ENCODE data around the gene ALDOC.

Gene ALDOC

DNA sequence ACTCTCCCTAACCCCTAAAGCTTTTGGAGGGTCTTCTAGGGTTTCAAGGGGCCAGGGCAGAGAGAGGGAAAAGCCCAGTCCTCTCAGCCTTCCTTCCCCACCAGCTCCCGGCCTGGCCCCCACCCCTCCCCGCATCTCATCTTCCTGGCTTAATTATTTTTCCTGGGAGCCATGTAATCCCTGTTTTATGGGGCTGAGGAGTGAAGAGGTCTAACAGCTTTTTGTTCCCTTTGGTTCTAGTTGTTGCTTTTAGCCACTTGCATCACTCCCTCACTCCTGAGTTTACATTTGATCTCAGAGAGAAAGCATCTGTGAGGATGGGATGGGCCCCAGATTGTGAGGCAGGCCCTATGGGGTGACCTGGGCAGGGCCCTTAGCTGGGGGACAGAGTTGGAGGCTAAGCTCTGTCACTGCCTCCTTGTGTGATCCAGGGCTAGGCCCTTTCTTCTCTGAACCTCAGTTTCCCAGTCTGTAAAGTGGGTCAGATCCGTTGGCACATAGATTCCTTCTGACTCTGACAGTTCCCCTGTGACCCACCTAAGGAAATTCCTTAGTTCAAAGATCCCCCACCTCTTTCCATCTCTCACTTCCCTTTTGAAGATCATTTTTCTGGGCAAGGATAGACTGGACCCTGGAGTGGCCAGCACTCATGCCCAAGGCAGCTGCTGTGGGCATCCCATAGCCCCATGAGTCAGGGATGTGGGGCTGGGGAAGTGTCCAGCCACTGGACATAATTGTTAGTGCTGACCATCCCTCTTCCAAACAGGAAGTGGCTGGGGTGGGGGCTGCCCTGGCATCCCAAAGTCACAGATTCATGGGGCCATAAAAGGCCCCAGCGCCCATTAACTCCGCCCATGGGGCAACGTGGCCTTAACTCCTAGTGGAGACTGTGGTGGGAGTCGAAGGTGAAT, 44.4 kb downstream of the ALDOC start:
- DNase-seq (ENCODE audit: low read depth), result no peak

DNA sequence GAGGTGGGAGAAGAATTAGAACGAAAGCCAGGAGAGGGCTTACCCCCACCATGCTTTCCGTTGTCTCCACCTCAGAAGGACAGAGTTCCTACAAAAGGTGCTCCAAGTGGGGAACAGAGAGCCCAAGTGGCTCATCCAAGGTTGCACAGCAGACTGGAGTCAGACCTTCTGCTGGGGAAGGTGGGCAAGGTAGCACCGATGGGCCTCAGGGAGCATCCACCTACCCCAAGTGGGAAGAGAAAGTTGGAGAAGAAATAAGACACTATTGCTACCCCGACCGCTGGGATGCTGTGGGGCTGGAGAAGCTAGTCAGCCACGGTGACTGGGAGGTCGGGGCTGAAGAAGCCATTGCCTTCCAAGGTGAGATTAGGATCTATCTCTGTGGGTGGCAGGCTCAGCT, 45.8 kb downstream of the ALDOC start:
- no peak for DNase-seq (ENCODE audit: low read depth)

DNA sequence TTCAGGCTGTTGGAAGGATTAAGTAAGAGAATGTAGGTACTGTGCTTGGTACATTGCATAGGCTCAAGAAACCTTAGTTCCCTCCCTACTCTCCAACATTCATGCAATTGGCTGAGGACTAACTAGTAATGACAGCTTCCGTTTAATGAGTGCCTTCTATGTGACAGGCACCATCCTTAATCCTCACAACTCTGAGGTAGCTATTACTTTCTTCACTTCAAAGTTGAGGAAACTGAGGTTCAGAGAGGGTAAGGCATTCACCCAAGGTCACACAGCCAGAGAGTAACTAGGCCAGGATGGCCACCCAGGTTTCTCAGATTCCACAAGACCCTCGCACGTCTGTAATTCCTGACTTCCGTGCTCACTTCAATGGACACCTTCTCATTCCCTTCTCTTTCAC, 46.4 kb downstream of the ALDOC start:
- no peak for DNase-seq (ENCODE audit: low read depth)

DNA sequence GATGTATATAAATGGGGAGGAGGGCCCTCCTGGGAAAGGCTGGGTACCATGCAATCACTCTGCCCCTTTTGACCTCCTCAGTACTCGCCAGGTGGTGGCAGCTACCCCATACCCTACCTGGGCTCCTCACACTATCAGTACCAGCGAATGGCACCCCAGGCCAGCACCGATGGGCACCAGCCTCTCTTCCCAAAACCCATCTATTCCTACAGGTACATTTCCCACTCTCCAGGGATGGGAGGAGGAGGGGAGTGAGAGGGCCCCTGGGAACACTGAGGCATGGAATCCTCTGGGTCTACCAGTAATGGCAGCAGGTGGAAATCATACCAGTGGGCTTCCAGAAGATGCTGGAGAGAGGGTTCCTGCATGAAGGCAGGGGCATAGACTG, 47.7 kb downstream of the ALDOC start:
- DNase-seq (ENCODE audit: low read depth), result no peak

GRCh38 chr17:28528327-28529012, 48.2 kb downstream of the ALDOC start:
- no peak for DNase-seq (ENCODE audit: low read depth)

DNA sequence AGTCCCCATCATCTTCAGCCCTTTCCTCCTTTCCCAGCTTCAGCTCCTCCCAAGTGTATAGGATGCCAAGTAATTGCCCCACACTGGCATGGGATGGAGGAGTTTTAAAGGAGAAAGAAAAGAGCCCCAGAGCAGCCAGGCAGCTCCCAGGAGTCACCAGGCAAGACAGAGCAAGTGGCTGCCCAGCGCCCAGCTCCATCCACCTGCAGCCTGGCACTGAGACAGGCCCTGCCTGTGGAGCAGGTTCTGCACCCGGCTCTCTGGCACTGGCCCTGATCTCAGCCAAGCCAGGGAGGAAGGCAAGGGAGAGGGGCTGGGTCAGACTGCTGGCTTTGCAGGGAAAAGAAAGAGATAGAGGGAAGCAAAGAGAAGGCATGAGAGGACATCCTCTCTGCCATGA, 48.8 kb downstream of the ALDOC start:
- no peak for DNase-seq (ENCODE audit: low read depth)

DNA sequence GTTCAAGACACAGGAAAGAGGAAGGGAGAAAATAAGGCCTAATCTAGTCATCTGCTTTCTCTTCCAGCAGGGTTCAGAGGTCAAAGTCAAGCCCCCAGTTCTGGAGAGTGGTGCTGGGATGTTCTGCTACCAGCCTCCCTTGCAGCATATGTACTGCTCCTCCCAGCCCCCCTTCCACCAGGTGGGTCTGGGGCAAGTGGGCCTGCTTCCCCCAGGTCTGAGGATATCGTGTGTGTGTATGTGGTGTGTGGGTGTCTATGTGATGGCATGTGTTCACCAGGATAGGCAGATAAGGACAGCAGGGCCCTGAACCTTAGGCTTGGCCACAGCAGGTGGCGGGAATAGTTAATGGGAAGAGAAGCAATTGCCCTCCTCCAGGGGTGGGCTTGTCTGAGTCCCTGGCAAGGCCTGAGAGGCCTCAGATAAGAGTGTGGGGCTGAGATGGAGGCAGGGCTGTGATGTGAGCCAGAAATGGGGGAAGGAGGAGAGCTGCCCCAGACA, 49.5 kb downstream of the ALDOC start:
- DNase-seq (ENCODE audit: low read depth), result no peak

- no peak for DNase-seq (ENCODE audit: low read depth)
Measured at GRCh38 chr17:28526381-28526780, 50.3 kb downstream of the ALDOC start.

DNA sequence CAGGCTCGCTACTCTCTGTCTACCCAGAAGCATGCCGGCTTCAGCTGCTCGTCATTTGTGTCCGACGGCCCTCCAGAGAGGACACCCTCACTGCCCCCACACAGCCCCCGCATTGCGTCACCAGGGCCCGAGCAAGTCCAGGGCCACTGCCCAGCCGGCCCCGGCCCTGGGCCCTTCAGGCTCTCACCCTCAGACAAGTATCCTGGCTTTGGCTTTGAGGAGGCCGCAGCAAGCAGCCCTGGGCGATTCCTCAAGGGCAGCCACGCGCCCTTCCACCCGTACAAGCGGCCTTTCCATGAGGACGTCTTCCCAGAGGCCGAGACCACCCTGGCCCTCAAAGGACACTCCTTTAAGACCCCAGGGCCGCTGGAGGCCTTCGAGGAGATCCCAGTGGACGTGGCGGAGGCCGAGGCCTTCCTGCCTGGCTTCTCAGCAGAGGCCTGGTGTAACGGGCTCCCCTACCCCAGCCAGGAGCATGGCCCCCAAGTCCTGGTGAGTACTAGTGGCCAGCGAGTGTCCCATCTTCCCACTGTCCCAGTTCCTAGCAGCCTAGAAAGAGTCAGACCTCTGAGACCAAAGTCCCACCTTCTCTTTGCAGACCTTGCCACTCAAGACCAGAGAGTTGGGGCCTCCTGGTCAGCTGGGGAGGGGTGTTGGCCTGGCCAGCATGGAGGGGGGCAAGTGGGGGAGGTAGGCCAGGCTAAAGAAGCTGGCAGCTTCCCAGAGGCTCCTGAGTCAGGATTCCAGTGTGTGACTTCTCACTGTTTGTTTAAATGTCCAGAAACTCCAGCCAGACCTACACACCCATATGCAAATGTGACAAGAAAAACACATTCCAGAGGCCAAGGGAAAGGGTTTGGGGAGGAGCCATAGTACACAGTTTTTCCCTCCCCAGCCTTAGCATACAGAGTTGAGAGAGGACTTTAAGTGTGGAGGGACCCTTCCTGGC, 51.9 kb downstream of the ALDOC start:
- no peak for DNase-seq (ENCODE audit: low read depth)

DNA sequence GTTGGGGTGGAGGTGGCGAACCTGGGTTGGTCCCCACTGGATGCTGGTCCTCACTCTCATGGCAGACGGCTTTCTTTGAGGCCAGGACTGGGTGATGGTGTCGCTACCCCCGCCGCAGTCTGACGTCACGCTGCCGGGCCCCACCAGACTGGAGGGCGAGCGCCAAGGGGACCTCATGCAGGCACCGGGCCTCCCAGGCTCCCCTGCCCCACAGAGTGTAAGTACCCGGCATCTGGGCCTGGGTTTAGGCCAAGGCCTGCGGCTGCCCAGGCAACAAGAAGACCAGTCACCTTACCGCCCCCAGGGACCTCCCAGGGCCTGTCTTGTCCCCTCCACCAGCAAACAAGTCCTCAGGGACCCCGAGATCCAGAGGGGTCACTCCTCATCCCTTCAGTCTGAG, 52.8 kb downstream of the ALDOC start:
- no peak for DNase-seq (ENCODE audit: low read depth)

DNA sequence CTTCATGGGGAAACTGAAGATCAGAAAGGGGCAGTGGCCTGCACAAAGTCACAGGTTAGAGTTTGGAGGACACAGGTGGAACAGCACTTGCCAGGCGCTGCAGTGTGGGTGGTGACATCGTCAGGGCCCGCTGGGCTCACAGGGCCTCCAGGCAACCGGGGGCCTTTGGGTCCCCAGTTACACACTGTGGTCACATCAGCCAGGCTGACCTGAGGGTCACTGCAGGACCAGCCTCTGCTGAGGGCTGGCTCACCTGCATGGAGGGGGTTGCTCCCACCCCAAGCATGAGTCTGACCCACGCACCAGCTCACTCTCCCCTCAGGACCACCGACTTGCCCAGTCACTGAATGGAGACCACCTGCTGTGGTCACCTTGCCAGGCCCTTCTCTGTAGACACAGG, 53.5 kb downstream of the ALDOC start:
- no peak for DNase-seq (ENCODE audit: low read depth)
